ENCODE measurements around the gene C6orf163. TPM values are rescaled to one million over a fixed set of nuclear protein-coding genes. Genes with fewer than 3 reads are reported as not detected.

C6orf163 gene
- total and polyA plus RNA-seq, 7 donors = 0.71 to 3.3 (median 2.9) TPM; not detected in 2

DNA sequence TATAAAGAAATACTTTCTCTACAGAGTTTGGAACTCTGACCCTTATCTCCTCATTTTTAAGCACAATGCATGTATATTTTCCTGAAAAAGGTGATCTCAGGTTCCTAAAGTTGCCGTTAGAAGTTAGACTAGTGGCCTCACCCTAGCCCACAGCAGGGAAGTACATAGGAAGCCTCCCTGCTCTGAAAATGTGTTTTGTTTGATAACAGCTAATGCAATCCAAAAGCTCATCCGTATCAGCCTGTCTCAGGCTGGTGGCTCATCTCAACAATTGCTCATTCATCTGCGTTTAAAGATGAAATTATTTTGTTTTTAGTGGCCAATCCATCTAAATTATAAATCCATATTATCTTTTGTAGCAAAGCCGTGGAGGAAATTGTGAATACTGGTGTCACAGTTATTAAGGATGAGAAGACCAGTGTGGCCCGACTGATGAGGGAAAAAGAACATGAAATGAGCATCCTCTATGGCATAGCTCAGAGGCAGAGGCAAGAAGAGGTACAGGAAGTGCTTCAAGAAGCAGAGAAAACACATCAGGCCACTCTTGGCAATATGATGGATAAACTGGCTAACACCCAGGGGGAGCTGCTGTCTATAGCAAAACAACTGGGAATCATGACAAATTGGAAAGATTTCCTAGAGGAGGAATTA, 20.1 kb downstream of the C6orf163 start:
- Histone ChIP-seq H3K36me3 (no peaks in the 10 kb centered on the region), H3K27me3 (no peaks in the 10 kb centered on the region), H3K4me1 (no peaks in the 10 kb centered on the region), H3K9me3 (no peaks in the 10 kb centered on the region), H3K4me3 (no peak overlapping the region), H3K27ac (no peak overlapping the region)
- intact Hi-C loops (cut with DNase I) = no loop called here
- no peak for TF ChIP-seq POLR2A (IDR thresholded peaks at IDR 0.05)
- TF ChIP-seq, protein P1, sequence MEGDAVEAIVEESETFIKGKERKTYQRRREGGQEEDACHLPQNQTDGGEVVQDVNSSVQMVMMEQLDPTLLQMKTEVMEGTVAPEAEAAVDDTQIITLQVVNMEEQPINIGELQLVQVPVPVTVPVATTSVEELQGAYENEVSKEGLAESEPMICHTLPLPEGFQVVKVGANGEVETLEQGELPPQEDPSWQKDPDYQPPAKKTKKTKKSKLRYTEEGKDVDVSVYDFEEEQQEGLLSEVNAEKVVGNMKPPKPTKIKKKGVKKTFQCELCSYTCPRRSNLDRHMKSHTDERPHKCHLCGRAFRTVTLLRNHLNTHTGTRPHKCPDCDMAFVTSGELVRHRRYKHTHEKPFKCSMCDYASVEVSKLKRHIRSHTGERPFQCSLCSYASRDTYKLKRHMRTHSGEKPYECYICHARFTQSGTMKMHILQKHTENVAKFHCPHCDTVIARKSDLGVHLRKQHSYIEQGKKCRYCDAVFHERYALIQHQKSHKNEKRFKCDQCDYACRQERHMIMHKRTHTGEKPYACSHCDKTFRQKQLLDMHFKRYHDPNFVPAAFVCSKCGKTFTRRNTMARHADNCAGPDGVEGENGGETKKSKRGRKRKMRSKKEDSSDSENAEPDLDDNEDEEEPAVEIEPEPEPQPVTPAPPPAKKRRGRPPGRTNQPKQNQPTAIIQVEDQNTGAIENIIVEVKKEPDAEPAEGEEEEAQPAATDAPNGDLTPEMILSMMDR (IDR thresholded peaks at IDR 0.05) = no peak
- no peak for TF ChIP-seq EP300 (IDR thresholded peaks at IDR 0.05)
- no peak for TF ChIP-seq POLR2AphosphoS5 (IDR thresholded peaks at IDR 0.05)
- DNase-seq = no peak
- WGBS, 2 donors = 92 to 93% methylated on average over 5 of the region's 5 CpGs

DNA sequence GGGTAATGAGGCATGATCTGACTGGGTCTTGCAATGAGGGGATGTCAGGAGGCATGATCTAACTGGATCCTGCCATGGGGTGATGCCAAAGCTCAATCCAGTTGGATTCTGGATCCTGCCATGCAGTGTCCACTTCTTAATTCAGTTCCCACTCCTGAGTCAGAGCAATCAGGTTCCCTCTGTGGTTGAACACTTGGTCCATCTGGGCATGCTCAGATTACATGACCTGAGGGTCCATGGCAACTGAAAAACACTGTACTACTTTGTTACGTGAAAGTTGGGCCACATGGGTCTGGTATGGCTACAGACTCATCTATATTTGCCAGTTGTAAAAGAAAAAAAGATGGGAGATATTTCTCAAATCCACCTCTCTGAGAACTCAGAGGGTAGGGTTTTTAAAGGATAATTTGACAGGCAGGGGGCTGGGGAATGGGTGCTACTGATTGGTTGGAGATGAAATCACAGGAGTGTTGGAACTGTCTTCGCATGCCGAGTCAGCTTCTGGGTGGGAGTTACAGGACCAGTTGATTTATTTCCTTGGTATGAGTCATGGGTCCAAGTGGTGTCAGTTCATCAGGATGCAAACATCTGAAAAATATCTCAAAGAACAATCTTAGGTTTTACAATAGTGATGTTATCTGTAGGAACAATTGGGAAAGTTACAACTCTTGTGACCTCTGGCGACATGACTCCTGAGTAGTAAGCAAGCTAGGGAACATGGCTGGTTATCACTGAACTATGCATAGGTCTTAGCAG, 21.6 kb downstream of the C6orf163 start:
- Histone ChIP-seq H3K27ac (no peak overlapping the region), H3K4me3 (no peak overlapping the region), H3K36me3 (no peaks in the 10 kb centered on the region), H3K4me1 (no peaks in the 10 kb centered on the region), H3K27me3 (no peaks in the 10 kb centered on the region), H3K9me3 (no peaks in the 10 kb centered on the region)
- 96% methylated on average over 4 of the region's 4 CpGs for WGBS, 2 donors
- DNase-seq = no peak
- TF ChIP-seq POLR2AphosphoS5 (IDR thresholded peaks at IDR 0.05) (no peak), POLR2A (IDR thresholded peaks at IDR 0.05) (no peak), EP300 (IDR thresholded peaks at IDR 0.05) (no peak)
- TF ChIP-seq, protein P1 (IDR thresholded peaks at IDR 0.05) = no peak
- intact Hi-C loops (cut with DNase I) = no loop called here

DNA sequence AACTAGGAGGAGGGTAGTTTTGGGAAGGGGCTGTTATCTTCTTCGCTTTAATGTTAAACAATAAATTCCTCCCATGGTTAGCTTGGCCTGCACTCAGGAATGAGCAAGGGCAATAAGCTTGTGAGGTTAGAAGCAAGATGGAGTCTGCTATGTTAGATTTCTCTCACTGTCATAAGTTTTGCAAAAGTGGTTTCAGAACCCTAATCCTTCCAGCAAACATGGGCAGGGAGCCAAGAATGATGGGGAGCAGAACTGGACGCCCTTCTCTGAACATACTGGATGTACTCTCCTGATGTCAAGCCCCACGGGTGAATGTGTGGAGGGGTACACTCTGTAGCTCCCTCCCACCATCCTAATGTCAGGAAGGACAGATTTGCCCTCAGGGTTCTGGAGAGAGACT, 22.3 kb downstream of the C6orf163 start:
- WGBS, 2 donors = 91% methylated on average over 3 of the region's 3 CpGs
- TF ChIP-seq EP300 (IDR thresholded peaks at IDR 0.05) = no peak
- no peak for TF ChIP-seq POLR2AphosphoS5 (IDR thresholded peaks at IDR 0.05)
- TF ChIP-seq, protein P1 (IDR thresholded peaks at IDR 0.05) = no peak
- TF ChIP-seq POLR2A (IDR thresholded peaks at IDR 0.05) = no peak

DNA sequence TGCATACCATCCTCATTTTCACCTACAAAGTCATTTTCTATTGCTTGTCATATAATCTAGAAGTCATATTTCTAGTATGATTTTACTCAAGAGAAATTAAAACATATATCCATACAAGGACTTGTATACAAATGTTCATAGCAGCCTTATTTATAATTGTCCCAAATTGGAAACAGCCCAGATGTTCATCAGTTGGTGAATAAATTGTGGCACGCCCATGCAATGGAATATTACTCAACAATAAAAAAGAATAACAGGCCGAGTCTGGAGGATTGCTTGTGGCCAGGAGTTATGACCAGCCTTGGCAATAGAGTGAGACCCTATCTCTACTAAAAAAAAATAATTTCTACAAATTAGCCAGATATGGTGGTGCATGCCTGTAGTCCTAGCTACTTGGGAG, 28.8 kb downstream of the C6orf163 start:
- Histone ChIP-seq H3K36me3 (no peaks in the 10 kb centered on the region), H3K4me1 (no peaks in the 10 kb centered on the region), H3K27ac (no peak overlapping the region), H3K9me3 (no peaks in the 10 kb centered on the region), H3K4me3 (no peak overlapping the region), H3K27me3 (no peaks in the 10 kb centered on the region)
- DNase-seq = no peak
- WGBS, 2 donors = 96 to 98% methylated on average over 2 of the region's 2 CpGs
- TF ChIP-seq, protein P1 (IDR thresholded peaks at IDR 0.05) = no peak
- TF ChIP-seq POLR2A (IDR thresholded peaks at IDR 0.05) = no peak
- TF ChIP-seq EP300 (IDR thresholded peaks at IDR 0.05) = no peak
- no peak for TF ChIP-seq POLR2AphosphoS5 (IDR thresholded peaks at IDR 0.05)
- intact Hi-C loops (cut with DNase I) = no loop called here

More for the DNA sequence above, 22.3 kb downstream of the C6orf163 start:
- Histone ChIP-seq H3K9me3 (no peaks in the 10 kb centered on the region), H3K4me1 (no peaks in the 10 kb centered on the region), H3K27me3 (no peaks in the 10 kb centered on the region), H3K4me3 (no peak overlapping the region), H3K36me3 (no peaks in the 10 kb centered on the region), H3K27ac (no peak overlapping the region)
- intact Hi-C loops (cut with DNase I) = no loop called here
- no peak for DNase-seq
